Hypothalamus (tissue), 51 donors: ENCODE data around the gene MTOR.
"Not testable (repeated sequence)": the region's sequence is repeated elsewhere in the genome, so short reads cannot be mapped to it uniquely, and the experiment has no call there.

ENCODE experiments used
- DNase-seq, 51 donors: peaks; one replicate each; lab custom pipeline; 2025; lab: John Stamatoyannopoulos, UW

The MTOR gene

DNA sequence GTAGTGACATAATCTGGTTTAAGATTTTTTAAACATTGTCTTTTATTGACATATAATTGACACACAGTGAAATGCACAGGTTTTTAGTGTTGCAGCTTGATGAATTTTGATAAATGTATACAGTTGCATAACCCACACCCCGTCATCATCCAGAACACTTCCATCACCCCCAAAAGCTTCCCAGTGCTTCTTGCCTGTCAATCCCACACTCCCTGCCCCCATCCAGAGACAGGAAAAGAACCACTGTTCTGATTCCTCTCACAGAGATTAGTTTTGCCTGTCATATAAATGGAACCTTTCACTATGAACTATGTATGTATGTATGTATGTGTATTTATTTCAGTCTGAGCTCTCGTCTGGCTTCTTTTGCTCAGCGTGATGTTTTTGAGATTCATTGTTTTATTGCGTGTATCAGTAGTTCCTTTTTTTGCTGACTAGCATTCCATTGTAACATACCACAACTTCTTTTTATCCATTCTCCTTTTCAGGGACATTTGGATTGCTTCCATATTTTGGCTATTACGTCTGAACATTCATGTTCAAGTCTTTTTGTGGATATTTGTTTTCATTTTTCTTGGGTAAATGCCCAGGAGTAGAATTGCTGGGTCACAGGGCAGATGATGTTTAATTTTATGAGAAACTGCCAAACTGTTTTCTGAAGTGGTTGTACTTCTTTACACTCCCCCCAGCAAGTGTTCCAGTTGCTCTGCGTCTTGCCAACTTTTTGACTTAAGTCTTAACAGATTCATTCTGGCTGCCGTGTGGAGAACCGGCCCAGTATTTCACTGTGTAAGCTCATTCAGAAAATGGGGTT, 19.4 kb upstream of the MTOR start:
- peak in 1 of 51 donors; percentile 9 for DNase-seq

DNA sequence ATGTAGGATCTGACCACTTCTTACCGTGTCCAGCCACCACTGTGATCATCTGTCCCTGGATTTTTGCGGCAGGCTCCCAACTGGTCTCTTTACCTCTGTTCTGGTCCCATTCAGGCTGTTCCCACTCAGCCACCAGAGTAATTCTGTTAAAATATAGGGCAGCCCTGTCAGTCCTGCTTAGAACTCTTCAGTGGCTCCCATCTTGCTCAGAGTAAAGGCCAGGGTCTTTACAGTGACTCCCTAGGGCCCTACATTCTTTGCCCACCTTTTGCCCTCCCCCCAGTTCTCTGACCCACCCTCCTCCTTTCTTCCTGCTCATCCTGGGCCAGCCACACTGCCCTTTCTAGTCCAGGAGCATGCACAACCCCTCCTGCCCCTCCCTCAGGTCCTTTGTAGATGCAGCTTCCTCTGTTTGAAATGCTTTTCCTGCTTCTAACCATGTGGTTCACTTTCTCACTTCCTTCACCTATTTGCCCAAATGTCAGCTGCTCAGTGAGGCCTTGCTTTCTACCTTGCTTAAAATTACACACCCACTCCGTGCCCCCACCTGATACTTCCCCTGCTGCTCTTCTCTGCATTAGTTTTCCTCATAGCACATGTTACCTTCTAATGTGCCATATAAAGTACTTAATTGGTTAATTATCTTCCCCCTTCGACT, 18.5 kb upstream of the MTOR start:
- DNase-seq = no peak

- DNase-seq = no peak
Observed at GRCh38 chr1:11279630-11280029, 17.3 kb upstream of the MTOR start.

- DNase-seq = no peak
Observed at GRCh38 chr1:11279152-11279551, 16.8 kb upstream of the MTOR start.

DNA sequence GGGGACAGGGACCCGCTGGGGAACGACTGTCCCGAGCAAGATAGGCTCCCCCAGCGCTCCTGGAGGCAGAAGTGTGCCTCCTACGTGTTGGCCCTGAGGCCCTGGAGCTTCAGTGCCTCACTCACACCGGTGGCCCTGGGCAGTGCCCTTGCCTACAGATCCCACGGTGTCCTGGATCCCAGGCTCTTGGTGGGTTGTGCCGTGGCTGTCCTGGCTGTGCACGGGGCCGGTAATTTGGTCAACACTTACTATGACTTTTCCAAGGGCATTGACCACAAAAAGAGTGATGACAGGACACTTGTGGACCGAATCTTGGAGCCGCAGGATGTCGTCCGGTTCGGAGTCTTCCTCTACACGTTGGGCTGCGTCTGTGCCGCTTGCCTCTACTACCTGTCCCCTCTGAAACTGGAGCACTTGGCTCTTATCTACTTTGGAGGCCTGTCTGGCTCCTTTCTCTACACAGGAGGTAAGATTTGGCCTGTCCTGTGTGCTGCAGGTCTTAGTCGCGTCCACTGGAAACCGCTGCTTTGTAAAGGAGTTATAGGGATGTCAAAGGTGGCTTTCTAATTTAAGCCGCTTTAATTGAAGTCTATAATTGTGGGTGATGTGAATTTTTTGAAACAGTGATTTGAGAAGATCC, 11.4 kb upstream of the MTOR start:
- peak in 2 of 51 donors; percentile 37 to 57 for DNase-seq

- peak; percentile 44 to 96 (median 83) for DNase-seq
Observed at GRCh38 chr1:11272832-11273594, 10.7 kb upstream of the MTOR start, which contains the start of gene UBIAD1. Gene UBIAD1, plus strand, starts transcription at chr1:11273198. Its CDS starts 334 bp downstream, at chr1:11273532.

DNA sequence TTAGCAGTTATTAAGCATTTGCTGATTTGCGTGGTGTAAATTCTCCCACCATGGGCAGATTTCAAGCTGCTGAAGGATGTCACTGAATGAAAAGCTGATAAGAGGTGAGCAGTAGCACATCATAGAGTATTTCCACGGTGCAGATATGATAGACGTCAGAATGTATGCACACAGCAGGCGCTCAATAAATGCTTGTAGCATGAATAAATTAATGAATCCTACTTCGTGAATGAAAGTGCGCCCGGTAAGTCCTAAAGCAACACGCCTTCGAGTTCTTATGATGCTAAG, 10.1 kb upstream of the MTOR start:
- no peak for DNase-seq

DNA sequence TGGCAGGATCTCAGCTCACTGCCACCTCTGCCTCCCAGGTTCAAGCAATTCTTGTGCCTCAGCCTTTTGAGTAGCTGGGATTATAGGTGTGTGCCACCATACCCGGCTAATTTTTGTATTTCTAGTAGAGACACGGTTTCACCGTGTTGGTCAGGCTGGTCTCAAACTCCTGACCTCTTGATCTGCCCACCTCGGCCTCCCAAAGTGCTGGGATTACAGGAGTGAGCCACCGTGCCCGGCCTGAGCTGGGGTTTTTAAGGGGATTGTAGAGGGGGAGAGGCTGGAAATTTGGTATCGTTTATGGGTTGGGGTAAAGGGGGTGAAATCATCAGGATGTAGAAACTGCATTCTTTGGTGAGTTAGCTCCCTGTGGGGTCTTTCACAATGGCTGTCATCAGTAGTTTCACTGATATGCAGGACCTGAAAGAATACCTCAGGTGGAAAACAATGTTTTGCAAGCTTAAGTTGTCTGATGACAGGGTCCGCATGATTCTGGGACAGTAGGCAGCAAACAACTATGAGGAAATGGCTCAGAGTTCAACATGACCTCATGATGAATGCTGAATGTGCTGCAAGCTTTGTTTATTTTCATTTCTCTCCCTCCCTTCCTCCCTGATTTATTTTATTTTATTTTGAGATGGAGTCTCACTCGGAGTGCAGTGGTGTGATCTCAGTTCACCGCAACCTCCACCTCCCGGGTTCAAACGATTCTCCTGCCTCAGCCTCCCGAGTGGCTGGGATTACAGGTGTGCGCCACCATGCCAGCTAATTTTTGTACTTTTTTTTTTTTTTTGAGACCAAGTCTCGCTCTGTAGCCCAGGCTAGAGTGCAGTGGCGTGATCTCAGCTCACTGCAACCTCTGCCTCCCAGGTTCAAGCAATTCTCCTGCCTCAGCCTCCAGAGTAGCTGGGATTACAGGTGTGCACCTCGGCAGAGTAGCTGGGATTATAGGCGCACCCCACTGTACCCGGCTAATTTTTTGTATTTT, 5.3 kb upstream of the MTOR start:
- DNase-seq = not testable (repeated sequence)

- DNase-seq = no peak
Observed at GRCh38 chr1:11266268-11267074, 4.1 kb upstream of the MTOR start.

DNA sequence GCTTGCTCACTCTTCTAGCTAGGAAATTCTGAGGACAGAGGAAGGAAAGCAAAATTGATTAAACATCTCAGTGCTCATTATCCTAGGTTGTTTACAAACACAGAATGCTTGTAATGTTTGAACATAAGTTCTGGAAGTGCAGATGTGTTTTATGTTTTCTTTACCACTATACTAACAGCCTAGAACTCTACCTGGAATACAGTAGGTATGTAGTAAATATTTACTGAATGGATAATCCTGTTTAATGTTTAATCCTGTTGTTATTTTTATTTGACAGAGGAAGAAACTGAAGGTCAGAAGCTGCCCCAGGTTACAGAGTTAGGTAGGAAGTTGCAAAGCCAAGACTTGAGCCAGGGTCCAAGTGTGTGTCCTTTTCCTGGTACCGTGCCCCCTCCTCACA, 6.1 kb downstream of the MTOR start:
- no peak for DNase-seq

DNA sequence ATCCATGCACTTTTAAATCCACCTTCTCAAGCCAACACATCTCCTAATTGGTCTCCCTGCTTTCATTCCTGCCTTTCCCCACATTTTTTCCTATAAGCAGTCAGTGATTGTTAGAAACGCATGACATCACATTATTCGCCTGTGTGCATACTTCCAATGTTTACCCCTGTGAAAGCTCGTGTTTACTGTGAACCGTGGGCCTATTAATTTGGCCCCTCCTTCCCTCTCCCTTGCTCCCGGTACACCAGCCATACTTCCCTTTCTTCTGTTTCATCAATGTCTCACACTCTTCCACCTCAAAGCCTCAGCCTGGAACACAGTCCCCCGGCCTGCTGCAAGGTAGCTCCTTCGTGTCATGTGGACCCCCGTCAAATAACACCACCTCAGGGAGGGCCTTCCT, 9.1 kb downstream of the MTOR start:
- no peak for DNase-seq

GRCh38 chr1:11252538-11252937, 9.8 kb downstream of the MTOR start:
- DNase-seq = no peak

DNA sequence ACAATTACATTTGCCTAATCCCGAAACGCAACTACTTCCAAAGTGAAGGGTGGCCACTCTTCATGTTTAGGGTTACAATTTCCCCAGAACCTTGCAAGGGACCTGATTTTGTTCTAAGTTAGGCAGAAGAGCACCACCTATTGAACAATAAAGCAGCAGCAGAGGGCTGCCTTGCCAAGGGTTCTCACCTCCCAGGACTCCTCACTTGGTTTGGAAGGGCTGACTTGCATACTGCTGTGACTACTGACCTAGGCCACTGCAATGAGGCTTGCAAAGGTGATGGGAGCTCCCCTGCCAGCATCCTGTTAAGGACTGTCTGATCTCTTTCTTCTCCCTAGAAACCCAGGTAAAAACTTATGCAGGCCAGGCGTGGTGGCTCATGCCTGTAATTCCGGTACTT, 14.2 kb downstream of the MTOR start:
- DNase-seq = no peak

- no peak for DNase-seq
Observed at GRCh38 chr1:11245904-11246719, 16.2 kb downstream of the MTOR start.

- DNase-seq = no peak
Observed at GRCh38 chr1:11245248-11245647, 17.1 kb downstream of the MTOR start.

DNA sequence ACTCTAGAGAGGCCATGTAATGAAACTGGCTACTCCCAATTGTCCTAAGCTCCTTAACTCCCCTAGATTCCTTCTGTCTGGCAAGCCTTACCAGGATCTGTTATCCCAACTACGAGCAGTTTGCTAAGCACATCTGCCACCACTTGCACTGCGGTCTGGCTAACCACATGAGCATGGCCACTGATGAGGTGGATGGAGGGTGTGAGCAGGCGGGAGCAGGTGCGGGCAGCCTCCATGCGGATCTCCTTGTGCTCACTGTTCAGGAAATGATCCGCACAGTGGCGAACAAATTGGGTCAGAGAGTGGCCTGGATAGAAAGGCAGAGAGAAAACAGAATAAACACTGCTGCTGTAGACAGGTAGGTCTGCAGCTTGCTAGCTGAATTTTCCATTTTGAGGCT, 24.0 kb downstream of the MTOR start:
- DNase-seq = no peak

DNA sequence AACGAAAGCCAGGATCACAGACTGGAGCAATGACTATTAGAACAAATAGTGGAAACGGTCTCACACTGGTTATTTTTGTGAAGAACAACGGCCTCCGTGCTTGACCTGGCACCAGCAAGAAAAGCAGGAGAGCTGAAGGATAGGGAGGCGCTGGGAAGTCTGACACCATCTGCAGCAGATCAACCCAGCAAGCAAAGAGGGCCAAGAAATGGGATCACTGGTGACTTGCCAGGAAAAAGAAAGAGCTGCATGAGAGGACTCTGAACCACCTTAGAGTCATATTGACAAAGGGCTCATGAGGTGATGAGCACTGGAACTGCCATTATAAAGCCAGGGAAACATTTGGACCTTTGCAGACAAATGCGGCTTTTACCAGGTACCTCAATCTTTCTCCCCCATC, 25.0 kb downstream of the MTOR start:
- DNase-seq = no peak

DNA sequence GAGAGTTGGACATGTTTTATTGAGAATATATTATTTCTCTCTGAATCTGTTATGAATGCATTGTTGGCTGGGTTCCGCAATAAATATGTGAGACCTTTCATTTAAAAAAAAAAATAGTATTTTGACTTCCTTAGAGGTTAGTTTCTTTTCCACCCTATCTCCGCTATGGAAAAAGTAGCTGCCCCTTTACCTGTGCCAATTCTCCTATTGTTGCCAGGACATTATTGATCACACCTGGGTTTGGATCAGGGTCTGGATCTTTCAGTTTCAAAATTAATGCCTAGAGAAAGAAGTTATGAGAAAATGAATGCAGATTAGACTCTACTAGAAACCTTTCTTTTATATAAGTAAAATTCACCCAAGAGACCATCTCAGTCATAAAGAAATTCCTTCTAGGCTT, 29.1 kb downstream of the MTOR start:
- DNase-seq = no peak
